Brain microvascular endothelial cell (primary cell): ENCODE data around the gene APBA2.

ENCODE experiments used
- DNase-seq: peaks from one replicate; pipeline ENCODE4 v3.0.0-alpha.2; 2020
- H3K27ac ChIP-seq: fragments of 250-450 bp; sonication (Bioruptor Pico); 2 replicates; pipeline ENCODE4 v1.5.1; 2020; ENCODE audit warnings: mild to moderate bottlenecking, moderate library complexity
- H3K27me3 ChIP-seq: fragments of 250-450 bp; sonication (Bioruptor Pico); replicated peaks from 2 replicates; pipeline ENCODE4 v1.5.1; 2020; ENCODE audit warnings: mild to moderate bottlenecking
- H3K36me3 ChIP-seq: fragments of 250-450 bp; sonication (Bioruptor Pico); replicated peaks from 2 replicates; pipeline ENCODE4 v1.5.1; 2020; ENCODE audit warnings: mild to moderate bottlenecking
- H3K4me3 ChIP-seq: 2 replicates; pipeline ENCODE4 v1.5.1; 2011; ENCODE audit warnings: low read depth, mild to moderate bottlenecking, control low read depth, low read length, moderate library complexity
- CTCF ChIP-seq: IDR thresholded peaks from 2 replicates; pipeline ENCODE4 v1.5.1; 2011; ENCODE audit warnings: low read depth, mild to moderate bottlenecking, moderate library complexity, low read length, control low read depth, inconsistent platforms; ENCODE audit errors: missing control alignments
- in situ Hi-C: cut with HindIII; loops from 2 replicates; pipeline ENCODE4 v1.10.0; 2017; ENCODE audit warnings: low sequenced_read_pairs, low pct_ligation_motif_present

The APBA2 gene

GRCh38 chr15:28917791-28918140 is 32.0 kb downstream of the APBA2 start:
- in situ Hi-C loops = no loop called here
- no peak for TF ChIP-seq CTCF
- Histone ChIP-seq H3K36me3 (no peaks in the 10 kb centered on the region), H3K4me3 (no peak overlapping the region), H3K27me3 (no peaks in the 10 kb centered on the region), H3K27ac (no peak overlapping the region)
- DNase-seq = no peak

GRCh38 chr15:28918141-28918983 is 32.6 kb downstream of the APBA2 start:
- no peak for DNase-seq
- in situ Hi-C loops = no loop called here
- no peaks in the 10 kb centered on the region for H3K27me3 ChIP-seq
- H3K4me3 ChIP-seq = no peak overlapping the region
- TF ChIP-seq CTCF = peak; percentile 28
- no peak overlapping the region for H3K27ac ChIP-seq
- H3K36me3 ChIP-seq = no peaks in the 10 kb centered on the region

GRCh38 chr15:28919201-28919635 is 33.4 kb downstream of the APBA2 start:
- Histone ChIP-seq H3K27ac (no peak overlapping the region), H3K4me3 (no peak overlapping the region), H3K36me3 (no peaks in the 10 kb centered on the region), H3K27me3 (no peaks in the 10 kb centered on the region)
- DNase-seq = no peak
- no peak for TF ChIP-seq CTCF
- in situ Hi-C loops = no loop called here

GRCh38 chr15:28919679-28920655 is 34.2 kb downstream of the APBA2 start:
- H3K36me3 ChIP-seq = no peaks in the 10 kb centered on the region
- H3K4me3 ChIP-seq = no peak overlapping the region
- no peak for DNase-seq
- TF ChIP-seq CTCF = no peak
- H3K27ac ChIP-seq = no peak overlapping the region
- no peaks in the 10 kb centered on the region for H3K27me3 ChIP-seq
- in situ Hi-C loops = no loop called here

- in situ Hi-C loops = no loop called here
- H3K36me3 ChIP-seq = no peaks in the 10 kb centered on the region
- no peak overlapping the region for H3K4me3 ChIP-seq
- no peak for DNase-seq
- no peaks in the 10 kb centered on the region for H3K27me3 ChIP-seq
- no peak for TF ChIP-seq CTCF
- no peak overlapping the region for H3K27ac ChIP-seq
Observed at GRCh38 chr15:28920781-28921331, 35.1 kb downstream of the APBA2 start.
